ENCODE results near the gene PRDX1. TPM values are rescaled to one million over a fixed set of nuclear protein-coding genes. Genes with fewer than 3 reads are reported as not detected.

Gene PRDX1
- total RNA-seq, 4 donors from 2014 or later, result 216 to 325 (median 281) TPM

GRCh38 chr1:45551684-45552083 lies 30.0 kb upstream of the PRDX1 start:
- TF ChIP-seq POLR2A (IDR thresholded peaks at IDR 0.05) (no peak), CTCF (IDR thresholded peaks at IDR 0.05) (no peak)
- WGBS, 2 donors, result 13% methylated on average over 3 of the region's 3 CpGs
- no peak for DNase-seq (ENCODE audit: low spot score in 2 of 2)
- intact Hi-C loops (cut with DNase I; ENCODE audit: low total_unique reads), result no loop called here
- peak overlapping the region; percentile 44 for H3K4me3 ChIP-seq (ENCODE audit: low read depth, poor library complexity, severe bottlenecking)

DNA sequence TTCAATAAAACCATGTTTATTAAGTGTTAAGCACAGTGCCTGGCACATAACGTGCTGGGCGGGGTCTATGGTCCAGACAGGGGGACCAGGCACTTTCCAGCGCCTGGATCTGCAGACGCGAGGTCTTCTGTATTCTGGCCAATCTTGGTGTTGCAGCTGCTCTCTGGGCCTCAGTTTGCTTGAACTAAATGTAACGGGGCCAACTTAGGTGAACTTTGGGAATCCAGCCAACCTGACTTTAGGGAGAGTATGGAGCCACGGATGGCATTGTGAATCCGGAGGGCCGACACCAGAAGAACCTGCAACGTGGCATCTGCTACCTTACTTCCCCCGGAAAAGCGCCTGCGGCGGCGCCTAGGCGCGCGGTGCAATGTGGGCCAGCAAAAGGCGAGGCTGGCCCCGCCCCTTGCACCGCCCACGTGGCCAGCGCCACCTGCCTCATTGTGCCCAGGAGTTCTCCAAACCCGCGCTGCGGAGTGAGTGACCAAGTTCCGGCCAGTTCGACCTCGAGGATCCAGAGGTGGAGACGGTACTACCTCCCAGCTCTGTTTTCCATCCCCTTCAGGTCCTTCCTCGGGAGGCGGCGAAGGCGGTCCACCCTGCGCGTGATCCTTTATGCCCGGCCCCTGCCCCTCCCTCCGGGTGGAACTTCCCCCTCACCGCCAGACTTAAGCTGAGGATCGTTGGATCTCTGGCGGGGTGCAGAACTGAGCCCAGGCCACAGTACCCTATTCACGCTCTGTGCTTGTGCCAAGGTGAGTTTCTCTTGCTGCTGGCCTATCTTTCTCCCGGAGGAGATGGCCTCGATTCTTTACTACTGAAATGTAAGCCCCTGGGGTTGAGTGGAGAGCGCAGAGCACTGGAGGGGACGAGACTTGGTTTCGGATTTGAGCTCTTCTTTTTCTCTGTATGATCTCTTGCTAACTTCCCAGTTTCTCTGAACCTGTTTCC lies 29.0 kb upstream of the PRDX1 start, which contains the start of gene AKR1A1:
Gene AKR1A1, plus strand, starts transcription at position 426 of the 951 bp plus-strand sequence. CDS start 10,969 bp downstream, outside the sequence.
- intact Hi-C loops (cut with DNase I; ENCODE audit: low total_unique reads), result no loop called here
- 0 to 1% methylated on average over 29 to 46 of the region's 47 CpGs for WGBS, 2 donors

GRCh38 chr1:45545553-45546310 lies 24.0 kb upstream of the PRDX1 start:
- no peak for DNase-seq (ENCODE audit: low spot score in 2 of 2)
- intact Hi-C loops (cut with DNase I; ENCODE audit: low total_unique reads), result no loop called here
- TF ChIP-seq POLR2A (IDR thresholded peaks at IDR 0.05), result no peak
- TF ChIP-seq CTCF (IDR thresholded peaks at IDR 0.05), result no peak
- no peak overlapping the region for H3K4me3 ChIP-seq (ENCODE audit: low read depth, poor library complexity, severe bottlenecking)
- 86 to 90% methylated on average over 7 of the region's 7 CpGs for WGBS, 2 donors

More for the DNA sequence above, 29.0 kb upstream of the PRDX1 start, which contains the start of gene AKR1A1:
- H3K4me3 ChIP-seq (ENCODE audit: low read depth, poor library complexity, severe bottlenecking), result peak within 1 kb of the TSS; percentile 44
- TF ChIP-seq POLR2A (IDR thresholded peaks at IDR 0.05), result no peak
- no peak for TF ChIP-seq CTCF (IDR thresholded peaks at IDR 0.05)
- DNase-seq (ENCODE audit: low spot score in 2 of 2), result peak; percentile 85 to 97

- H3K4me3 ChIP-seq (ENCODE audit: low read depth, poor library complexity, severe bottlenecking), result no peak overlapping the region
- intact Hi-C loops (cut with DNase I; ENCODE audit: low total_unique reads), result no loop called here
- TF ChIP-seq CTCF (IDR thresholded peaks at IDR 0.05) (no peak), POLR2A (IDR thresholded peaks at IDR 0.05) (no peak)
- 56 to 64% methylated on average over 6 of the region's 6 CpGs for WGBS, 2 donors
- DNase-seq (ENCODE audit: low spot score in 2 of 2), result no peak
These were observed 23.4 kb upstream of the PRDX1 start for GRCh38 chr1:45545019-45545493.

GRCh38 chr1:45544530-45544929 lies 22.8 kb upstream of the PRDX1 start:
- 88 to 94% methylated on average over 4 of the region's 4 CpGs for WGBS, 2 donors
- no peak overlapping the region for H3K4me3 ChIP-seq (ENCODE audit: low read depth, poor library complexity, severe bottlenecking)
- TF ChIP-seq CTCF (IDR thresholded peaks at IDR 0.05), result no peak
- no peak for TF ChIP-seq POLR2A (IDR thresholded peaks at IDR 0.05)
- intact Hi-C loops (cut with DNase I; ENCODE audit: low total_unique reads), result no loop called here
- DNase-seq (ENCODE audit: low spot score in 2 of 2), result no peak
